ENCODE data around the gene AUTS2. TPM values are rescaled to one million over a fixed set of nuclear protein-coding genes. Genes with fewer than 3 reads are reported as not detected.

Gene AUTS2
- total RNA-seq, 3 donors from 2014 or later = 31.2 to 67.6 (median 36.5) TPM

GRCh38 chr7:69588773-69589172, 9.5 kb upstream of the AUTS2 start:
- no peak overlapping the region for H3K4me3 ChIP-seq
- TF ChIP-seq, protein P1, sequence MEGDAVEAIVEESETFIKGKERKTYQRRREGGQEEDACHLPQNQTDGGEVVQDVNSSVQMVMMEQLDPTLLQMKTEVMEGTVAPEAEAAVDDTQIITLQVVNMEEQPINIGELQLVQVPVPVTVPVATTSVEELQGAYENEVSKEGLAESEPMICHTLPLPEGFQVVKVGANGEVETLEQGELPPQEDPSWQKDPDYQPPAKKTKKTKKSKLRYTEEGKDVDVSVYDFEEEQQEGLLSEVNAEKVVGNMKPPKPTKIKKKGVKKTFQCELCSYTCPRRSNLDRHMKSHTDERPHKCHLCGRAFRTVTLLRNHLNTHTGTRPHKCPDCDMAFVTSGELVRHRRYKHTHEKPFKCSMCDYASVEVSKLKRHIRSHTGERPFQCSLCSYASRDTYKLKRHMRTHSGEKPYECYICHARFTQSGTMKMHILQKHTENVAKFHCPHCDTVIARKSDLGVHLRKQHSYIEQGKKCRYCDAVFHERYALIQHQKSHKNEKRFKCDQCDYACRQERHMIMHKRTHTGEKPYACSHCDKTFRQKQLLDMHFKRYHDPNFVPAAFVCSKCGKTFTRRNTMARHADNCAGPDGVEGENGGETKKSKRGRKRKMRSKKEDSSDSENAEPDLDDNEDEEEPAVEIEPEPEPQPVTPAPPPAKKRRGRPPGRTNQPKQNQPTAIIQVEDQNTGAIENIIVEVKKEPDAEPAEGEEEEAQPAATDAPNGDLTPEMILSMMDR (IDR thresholded peaks at IDR 0.05) = no peak
- H3K9me3 ChIP-seq = no peaks in the 10 kb centered on the region
- H3K4me1 ChIP-seq (ENCODE audit: low read depth) = no peaks in the 10 kb centered on the region
- no peaks in the 10 kb centered on the region for H3K36me3 ChIP-seq (ENCODE audit: low read depth)
- DNase-seq (no peak), ATAC-seq (no peak)
- intact Hi-C loops (cut with DNase I, micrococcal nuclease) = no loop called here

DNA sequence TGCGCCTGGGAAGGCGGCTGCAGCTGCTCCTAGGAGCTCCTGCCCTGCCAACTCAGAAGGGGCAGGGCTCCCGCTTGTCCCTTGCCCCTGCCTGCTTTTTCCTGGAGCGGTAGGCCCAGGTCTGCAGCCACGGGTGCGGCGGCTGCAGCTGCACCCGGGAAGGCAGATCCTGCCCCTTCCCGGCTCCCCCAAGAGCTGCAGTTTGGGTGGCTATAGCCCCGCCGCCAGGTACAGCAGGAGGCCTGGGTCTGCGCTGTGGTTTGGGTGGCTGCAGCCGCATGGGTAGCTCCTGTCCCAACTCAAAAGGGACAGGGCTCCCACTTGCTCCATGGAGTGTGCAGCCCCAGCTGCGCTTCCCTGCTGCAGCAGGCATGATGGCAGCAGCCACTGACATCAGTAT, 6.5 kb upstream of the AUTS2 start:
- Histone ChIP-seq H3K4me1 (ENCODE audit: low read depth) (no peaks in the 10 kb centered on the region), H3K4me3 (no peak overlapping the region), H3K36me3 (ENCODE audit: low read depth) (no peaks in the 10 kb centered on the region), H3K9me3 (no peaks in the 10 kb centered on the region)
- ATAC-seq (no peak), DNase-seq (no peak)
- TF ChIP-seq, protein P1 (IDR thresholded peaks at IDR 0.05) = no peak
- intact Hi-C loops (cut with DNase I, micrococcal nuclease) = no loop called here

- intact Hi-C loops (cut with DNase I, micrococcal nuclease) = no loop called here
These were observed 4.8 kb upstream of the AUTS2 start for GRCh38 chr7:69593511-69593910.

GRCh38 chr7:69595415-69595814, 2.9 kb upstream of the AUTS2 start:
- Histone ChIP-seq H3K4me1 (ENCODE audit: low read depth) (peaks cover 20% of the 10 kb centered on the region), H3K36me3 (ENCODE audit: low read depth) (no peaks in the 10 kb centered on the region), H3K4me3 (no peak overlapping the region), H3K9me3 (no peaks in the 10 kb centered on the region)
- TF ChIP-seq, protein P1 (IDR thresholded peaks at IDR 0.05) = no peak
- intact Hi-C loops (cut with DNase I, micrococcal nuclease) = no loop called here
- ATAC-seq (no peak), DNase-seq (no peak)

More at GRCh38 chr7:69593511-69593910, 4.8 kb upstream of the AUTS2 start:
- peaks cover 6% of the 10 kb centered on the region for H3K4me1 ChIP-seq (ENCODE audit: low read depth)
- TF ChIP-seq, protein P1 (IDR thresholded peaks at IDR 0.05) = no peak
- no peak overlapping the region for H3K4me3 ChIP-seq
- DNase-seq (no peak), ATAC-seq (no peak)
- H3K36me3 ChIP-seq (ENCODE audit: low read depth) = no peaks in the 10 kb centered on the region
- H3K9me3 ChIP-seq = no peaks in the 10 kb centered on the region

DNA sequence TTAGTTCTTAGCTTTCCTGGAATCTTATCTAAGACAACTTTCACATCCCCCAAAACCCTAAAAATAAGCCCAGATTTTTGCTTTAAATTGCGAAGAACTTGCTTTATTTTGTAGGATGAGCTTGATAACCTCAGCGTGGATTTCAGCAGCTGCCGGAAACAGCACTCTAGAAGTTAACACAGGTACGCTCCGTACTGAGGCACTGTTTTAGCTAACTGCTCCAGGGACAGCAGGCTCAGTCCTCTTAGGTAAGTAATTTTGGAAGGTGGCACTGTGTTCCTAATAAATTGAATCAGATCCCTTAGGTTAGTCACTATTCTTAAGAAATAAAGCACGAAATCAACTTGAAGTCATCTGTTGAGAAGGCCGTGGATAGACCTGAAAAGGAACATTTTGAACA, 2.2 kb upstream of the AUTS2 start:
- DNase-seq = no peak
- H3K4me3 ChIP-seq = no peak overlapping the region
- TF ChIP-seq, protein P1 (IDR thresholded peaks at IDR 0.05) = no peak
- peaks cover 20% of the 10 kb centered on the region for H3K4me1 ChIP-seq (ENCODE audit: low read depth)
- H3K36me3 ChIP-seq (ENCODE audit: low read depth) = no peaks in the 10 kb centered on the region
- intact Hi-C loops (cut with DNase I, micrococcal nuclease) = no loop called here
- no peaks in the 10 kb centered on the region for H3K9me3 ChIP-seq
- ATAC-seq = no peak

- intact Hi-C loops (cut with DNase I, micrococcal nuclease) = no loop called here
- ATAC-seq (no peak), DNase-seq (peak in 1 of 3 donors; percentile 5)
- Histone ChIP-seq H3K36me3 (ENCODE audit: low read depth) (no peaks in the 10 kb centered on the region), H3K9me3 (no peaks in the 10 kb centered on the region), H3K4me1 (ENCODE audit: low read depth) (peaks cover 20% of the 10 kb centered on the region), H3K4me3 (no peak overlapping the region)
- TF ChIP-seq, protein P1 (IDR thresholded peaks at IDR 0.05) = no peak
These were observed 1.5 kb upstream of the AUTS2 start for GRCh38 chr7:69596723-69597277.
